ENCODE measurements around the gene PRDX2.

Gene PRDX2

GRCh38 chr19:12750851-12751250, 50.7 kb downstream of the PRDX2 start:
- no peak overlapping the region for H3K4me2 ChIP-seq (ENCODE audit: low read depth, low read length, poor library complexity, severe bottlenecking)
- H3K36me3 ChIP-seq (ENCODE audit: insufficient read depth, low read length) = peaks cover 6% of the 10 kb centered on the region; the same call in 1 of the 2 replicates
- H2AFZ ChIP-seq (ENCODE audit: low read length) = no peak overlapping the region
- no peaks in the 10 kb centered on the region for H3F3A ChIP-seq (ENCODE audit: low read depth)
- no peaks in the 10 kb centered on the region for H3K27me3 ChIP-seq (ENCODE audit: insufficient read depth, low read length, poor library complexity, severe bottlenecking)
- no peaks in the 10 kb centered on the region for H3K9me2 ChIP-seq (replicated peaks; ENCODE audit: low read depth, low read length)
- no peaks in the 10 kb centered on the region for H3K79me2 ChIP-seq (ENCODE audit: insufficient read depth, low read length)
- H3K4me1 ChIP-seq (ENCODE audit: insufficient read depth, low read length, poor library complexity, severe bottlenecking) = no peaks in the 10 kb centered on the region
- no peak overlapping the region for H3K4me3 ChIP-seq (ENCODE audit: low read length, poor library complexity, severe bottlenecking)
- peaks cover 3% of the 10 kb centered on the region; the same call in 1 of the 2 replicates for H3K9me3 ChIP-seq (ENCODE audit: insufficient read depth, low read depth, low read length)
- no peak for TF ChIP-seq CTCF (conservative IDR thresholded peaks at IDR 0.05; ENCODE audit: low read length)
- TF ChIP-seq EZH2phosphoT487 (IDR thresholded peaks at IDR 0.05; ENCODE audit: borderline replicate concordance) = no peak
- H3K9ac ChIP-seq (ENCODE audit: low read depth, low read length, poor library complexity, severe bottlenecking) = no peak overlapping the region
- H4K20me1 ChIP-seq (ENCODE audit: insufficient read depth, low read length, poor library complexity, severe bottlenecking) = no peaks in the 10 kb centered on the region

- no peaks in the 10 kb centered on the region for H3K79me2 ChIP-seq (ENCODE audit: insufficient read depth, low read length)
- H3K4me2 ChIP-seq (ENCODE audit: low read depth, low read length, poor library complexity, severe bottlenecking) = no peak overlapping the region
- no peak for TF ChIP-seq CTCF (conservative IDR thresholded peaks at IDR 0.05; ENCODE audit: low read length)
- H3K4me3 ChIP-seq (ENCODE audit: low read length, poor library complexity, severe bottlenecking) = no peak overlapping the region
- no peak overlapping the region for H3K9ac ChIP-seq (ENCODE audit: low read depth, low read length, poor library complexity, severe bottlenecking)
- no peaks in the 10 kb centered on the region for H3K4me1 ChIP-seq (ENCODE audit: insufficient read depth, low read length, poor library complexity, severe bottlenecking)
- H3F3A ChIP-seq (ENCODE audit: low read depth) = no peaks in the 10 kb centered on the region
- no peak overlapping the region for H2AFZ ChIP-seq (ENCODE audit: low read length)
- H3K9me2 ChIP-seq (replicated peaks; ENCODE audit: low read depth, low read length) = no peaks in the 10 kb centered on the region
- H3K9me3 ChIP-seq (ENCODE audit: insufficient read depth, low read depth, low read length) = peaks cover 3% of the 10 kb centered on the region; the same call in 1 of the 2 replicates
- no peaks in the 10 kb centered on the region for H4K20me1 ChIP-seq (ENCODE audit: insufficient read depth, low read length, poor library complexity, severe bottlenecking)
- no peaks in the 10 kb centered on the region for H3K27me3 ChIP-seq (ENCODE audit: insufficient read depth, low read length, poor library complexity, severe bottlenecking)
- peaks cover 6% of the 10 kb centered on the region; the same call in 1 of the 2 replicates for H3K36me3 ChIP-seq (ENCODE audit: insufficient read depth, low read length)
Observed at GRCh38 chr19:12749938-12750521, 51.6 kb downstream of the PRDX2 start.

- H3K27me3 ChIP-seq (ENCODE audit: insufficient read depth, low read length, poor library complexity, severe bottlenecking) = no peaks in the 10 kb centered on the region
- no peaks in the 10 kb centered on the region for H3F3A ChIP-seq (ENCODE audit: low read depth)
- no peak overlapping the region for H2AFZ ChIP-seq (ENCODE audit: low read length)
- no peak overlapping the region for H3K4me2 ChIP-seq (ENCODE audit: low read depth, low read length, poor library complexity, severe bottlenecking)
- no peaks in the 10 kb centered on the region for H3K4me1 ChIP-seq (ENCODE audit: insufficient read depth, low read length, poor library complexity, severe bottlenecking)
- H3K9me2 ChIP-seq (replicated peaks; ENCODE audit: low read depth, low read length) = no peaks in the 10 kb centered on the region
- H4K20me1 ChIP-seq (ENCODE audit: insufficient read depth, low read length, poor library complexity, severe bottlenecking) = no peaks in the 10 kb centered on the region
- H3K9ac ChIP-seq (ENCODE audit: low read depth, low read length, poor library complexity, severe bottlenecking) = no peak overlapping the region
- H3K36me3 ChIP-seq (ENCODE audit: insufficient read depth, low read length) = peaks cover 6% of the 10 kb centered on the region; the same call in 1 of the 2 replicates
- peaks cover 3% of the 10 kb centered on the region; the same call in 1 of the 2 replicates for H3K9me3 ChIP-seq (ENCODE audit: insufficient read depth, low read depth, low read length)
- no peak overlapping the region for H3K4me3 ChIP-seq (ENCODE audit: low read length, poor library complexity, severe bottlenecking)
- TF ChIP-seq CTCF (conservative IDR thresholded peaks at IDR 0.05; ENCODE audit: low read length) (no peak), EZH2phosphoT487 (IDR thresholded peaks at IDR 0.05; ENCODE audit: borderline replicate concordance) (no peak)
- no peaks in the 10 kb centered on the region for H3K79me2 ChIP-seq (ENCODE audit: insufficient read depth, low read length)
Observed at GRCh38 chr19:12748489-12748888, 53.1 kb downstream of the PRDX2 start.
